GM12801 (cell line): ENCODE measurements around the gene MOV10L1.

Source experiments
- CTCF ChIP-seq: IDR thresholded peaks from one replicate; pipeline ENCODE4 v1.5.1; 2011; ENCODE audit warnings: control low read depth; ENCODE audit not compliant: insufficient read length; ENCODE audit errors: extremely low read depth

The MOV10L1 gene

GRCh38 chr22:50203288-50203687 lies 113.5 kb downstream of the MOV10L1 start:
- no peak for TF ChIP-seq CTCF

DNA sequence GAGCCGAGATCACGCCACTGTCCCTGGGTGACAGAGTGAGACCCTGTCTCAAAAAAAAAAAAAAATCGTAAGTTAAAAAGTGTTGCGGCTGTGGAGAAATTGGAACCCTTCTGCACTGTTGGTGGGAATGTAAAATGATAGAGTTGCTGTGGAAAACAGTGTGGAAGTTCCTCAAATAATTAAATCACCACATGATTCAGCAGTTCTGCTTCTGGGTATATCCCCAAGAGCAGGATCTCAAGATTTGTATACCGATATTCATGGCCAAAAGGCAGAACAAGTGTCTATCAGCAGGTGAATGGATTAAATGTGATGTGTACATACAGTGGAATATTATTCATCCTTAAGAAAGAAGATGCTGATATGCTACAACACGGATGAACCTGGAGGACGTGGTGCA lies 114.8 kb downstream of the MOV10L1 start:
- no peak for TF ChIP-seq CTCF

GRCh38 chr22:50205781-50206569 lies 116.2 kb downstream of the MOV10L1 start:
- TF ChIP-seq CTCF, result no peak

DNA sequence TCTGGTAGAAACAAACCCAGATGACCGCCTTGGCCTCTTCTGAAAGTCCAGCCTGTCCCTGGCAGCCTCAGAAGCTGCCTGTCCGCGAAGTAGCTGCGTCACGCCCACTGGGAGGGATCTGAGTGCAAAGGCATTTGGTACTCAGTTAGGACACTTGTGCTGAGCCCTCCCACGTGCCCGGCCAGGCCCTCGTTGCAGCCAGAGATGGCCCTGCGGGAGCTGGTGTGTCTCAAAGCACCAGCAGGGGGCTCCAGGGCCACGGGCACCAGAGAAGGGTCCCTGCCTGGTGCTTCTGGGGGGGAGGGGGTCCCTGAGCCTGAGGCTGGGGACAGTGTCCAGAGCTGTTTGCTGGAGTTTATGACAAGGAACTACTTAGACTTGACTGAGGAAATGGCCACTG lies 116.8 kb downstream of the MOV10L1 start:
- TF ChIP-seq CTCF, result no peak

- no peak for TF ChIP-seq CTCF
Measured at GRCh38 chr22:50207383-50208140, 117.8 kb downstream of the MOV10L1 start.

GRCh38 chr22:50208430-50208938 lies 118.7 kb downstream of the MOV10L1 start:
- TF ChIP-seq CTCF, result no peak
